Uterus (tissue), 4 donors: ENCODE data around the gene SRA1. TPM values are rescaled to one million over a fixed set of nuclear protein-coding genes. Genes with fewer than 3 reads are reported as not detected.

Experiments used
- DNase-seq, 2 donors: peaks; one replicate each; pipeline ENCODE4 v3.0.0-alpha.2; 2019 to 2020
- H3K27ac ChIP-seq, 2 donors: fragments of 200-600 bp; sonication (generic); 1 replicate in 1 of 2; 2 replicates in 1 of 2; pipeline ENCODE4 v1.5.1; 2016 to 2018
- H3K27me3 ChIP-seq, 2 donors: fragments of 200-600 bp; sonication (generic); one replicate each; pipeline ENCODE4 v1.5.1; 2018 to 2019; ENCODE audit warnings: control low read depth in 1 of 2
- H3K36me3 ChIP-seq, 2 donors: fragments of 200-600 bp; sonication (generic); one replicate each; pipeline ENCODE4 v1.5.1; 2019; ENCODE audit warnings: control low read depth in 1 of 2
- H3K4me1 ChIP-seq, 2 donors: fragments of 200-600 bp; sonication (generic); one replicate each; pipeline ENCODE4 v1.5.1; 2018 to 2019; ENCODE audit warnings: control low read depth in 1 of 2
- H3K4me3 ChIP-seq, 2 donors: fragments of 200-600 bp; sonication (generic); 1 replicate in 1 of 2; 2 replicates in 1 of 2; pipeline ENCODE4 v1.5.1; 2018 to 2019; ENCODE audit warnings: mild to moderate bottlenecking in 1 of 2
- H3K9me3 ChIP-seq, 2 donors: fragments of 200-600 bp; sonication (generic); one replicate each; pipeline ENCODE4 v1.5.1; 2019; ENCODE audit warnings: control low read depth in 1 of 2
- POLR2A ChIP-seq, 2 donors: fragments of 450-650 bp; IDR thresholded peaks; one replicate each; pipeline ENCODE4 v1.6.1; 2016; ENCODE audit warnings: antibody characterized with exemption in 2 of 2, mild to moderate bottlenecking in 1 of 2, moderate library complexity in 1 of 2
- intact Hi-C: fragments of 100-400 bp; cut with DNase I; formaldehyde crosslinking; loops from one replicate; pipeline ENCODE4 v1.15.1; 2023; ENCODE audit warnings: low total_unique reads
- total RNA-seq, 4 donors: library from RNA; depleted of rRNA in 3 of 4; stranded (reverse); fragments of >200 nt in 3 of 4; gene quantifications; one replicate each; pipeline versions ENCODE4 v1.1.0 to v1.2.4, GENCODE V29; 2014 to 2023
- TF ChIP-seq, protein P1 (sequence below), 4 experiments: fragments of 200-600 bp in 2 of 4; fragments of 450-650 bp in 2 of 4; sonication (generic) in 2 of 4; IDR thresholded peaks; one replicate each; pipeline ENCODE4 v1.5.1; 2016 to 2019; ENCODE audit warnings: antibody characterized with exemption in 4 of 4, mild to moderate bottlenecking in 2 of 4, moderate library complexity in 1 of 4
- donor health status: DM: yes; HTN: yes; CAD: no.

SRA1 gene
- total RNA-seq, 4 donors from 2014 or later: 2.6 to 32.6 (median 22.9) TPM

DNA sequence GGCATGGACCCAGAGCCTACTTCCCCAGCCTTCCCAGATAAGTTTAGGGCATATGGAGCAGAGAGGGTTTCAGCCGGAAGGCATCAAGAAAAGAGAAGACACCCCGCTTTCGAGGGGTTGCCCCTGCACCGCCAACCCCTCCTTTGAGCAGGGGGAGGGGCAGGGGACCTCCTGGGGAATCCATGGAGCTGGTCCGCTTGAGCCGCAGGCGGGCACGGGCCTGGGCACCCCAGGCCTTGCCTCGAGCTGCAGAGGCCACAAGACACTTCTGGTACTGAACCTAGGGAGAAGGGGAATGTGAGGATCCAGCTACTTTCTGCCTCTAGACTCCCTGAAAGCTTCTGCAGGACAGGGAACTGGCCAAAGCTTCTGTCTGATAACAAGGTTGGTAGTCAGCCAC is 1.3 kb upstream of the SRA1 start:
- no peak for DNase-seq
- TF ChIP-seq POLR2A (IDR thresholded peaks at IDR 0.05): no peak
- TF ChIP-seq, protein P1, sequence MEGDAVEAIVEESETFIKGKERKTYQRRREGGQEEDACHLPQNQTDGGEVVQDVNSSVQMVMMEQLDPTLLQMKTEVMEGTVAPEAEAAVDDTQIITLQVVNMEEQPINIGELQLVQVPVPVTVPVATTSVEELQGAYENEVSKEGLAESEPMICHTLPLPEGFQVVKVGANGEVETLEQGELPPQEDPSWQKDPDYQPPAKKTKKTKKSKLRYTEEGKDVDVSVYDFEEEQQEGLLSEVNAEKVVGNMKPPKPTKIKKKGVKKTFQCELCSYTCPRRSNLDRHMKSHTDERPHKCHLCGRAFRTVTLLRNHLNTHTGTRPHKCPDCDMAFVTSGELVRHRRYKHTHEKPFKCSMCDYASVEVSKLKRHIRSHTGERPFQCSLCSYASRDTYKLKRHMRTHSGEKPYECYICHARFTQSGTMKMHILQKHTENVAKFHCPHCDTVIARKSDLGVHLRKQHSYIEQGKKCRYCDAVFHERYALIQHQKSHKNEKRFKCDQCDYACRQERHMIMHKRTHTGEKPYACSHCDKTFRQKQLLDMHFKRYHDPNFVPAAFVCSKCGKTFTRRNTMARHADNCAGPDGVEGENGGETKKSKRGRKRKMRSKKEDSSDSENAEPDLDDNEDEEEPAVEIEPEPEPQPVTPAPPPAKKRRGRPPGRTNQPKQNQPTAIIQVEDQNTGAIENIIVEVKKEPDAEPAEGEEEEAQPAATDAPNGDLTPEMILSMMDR (IDR thresholded peaks at IDR 0.05): no peak
- Histone ChIP-seq H3K36me3 (no peaks in the 10 kb centered on the region), H3K4me1 (peaks cover 0 to 26% of the 10 kb centered on the region in 2 donors), H3K27ac (no peak overlapping the region), H3K27me3 (no peaks in the 10 kb centered on the region), H3K9me3 (no peaks in the 10 kb centered on the region), H3K4me3 (no peak overlapping the region)
- intact Hi-C loops: no loop called here

- intact Hi-C loops: no loop called here
- Histone ChIP-seq H3K4me1 (peaks cover 0 to 20% of the 10 kb centered on the region in 2 donors), H3K36me3 (no peaks in the 10 kb centered on the region), H3K9me3 (no peaks in the 10 kb centered on the region), H3K27me3 (no peaks in the 10 kb centered on the region), H3K4me3 (no peak overlapping the region), H3K27ac (peak overlapping the region; percentile 81 to 86)
- TF ChIP-seq POLR2A (IDR thresholded peaks at IDR 0.05): no peak
- TF ChIP-seq, protein P1 (IDR thresholded peaks at IDR 0.05): no peak
- DNase-seq: no peak
These were observed 692 bp upstream of the SRA1 start for GRCh38 chr5:140557965-140558364.

DNA sequence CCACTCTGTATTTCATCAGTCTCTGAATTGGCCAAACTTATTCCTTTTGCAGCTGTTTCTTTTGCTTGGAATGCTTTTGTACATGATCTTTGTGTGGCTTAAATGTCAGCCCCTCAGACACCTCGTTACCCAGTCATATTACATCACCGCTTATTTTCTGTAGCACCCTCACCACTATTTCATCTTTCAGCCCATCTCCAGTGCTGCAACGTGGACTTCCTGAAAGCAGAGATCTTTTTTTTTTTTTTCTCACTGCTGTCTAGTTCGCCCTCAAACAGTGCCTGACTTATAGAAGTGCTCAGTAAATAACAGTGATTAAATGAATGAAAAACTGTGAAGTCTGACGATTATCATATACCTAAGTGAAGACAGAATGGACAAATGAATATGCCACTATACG is 835 bp downstream of the SRA1 start:
- Histone ChIP-seq H3K27me3 (no peaks in the 10 kb centered on the region), H3K27ac (peak overlapping the region; percentile 81 to 86), H3K9me3 (no peaks in the 10 kb centered on the region), H3K36me3 (no peaks in the 10 kb centered on the region), H3K4me1 (peaks cover 0 to 19% of the 10 kb centered on the region in 2 donors), H3K4me3 (peak overlapping the region; percentile 78 to 85)
- intact Hi-C loops: no loop called here
- TF ChIP-seq POLR2A (IDR thresholded peaks at IDR 0.05): no peak
- TF ChIP-seq, protein P1 (IDR thresholded peaks at IDR 0.05): no peak
- DNase-seq: no peak

GRCh38 chr5:140555747-140556312 is 1.4 kb downstream of the SRA1 start:
- no peak for DNase-seq
- no peaks in the 10 kb centered on the region for H3K36me3 ChIP-seq
- no peaks in the 10 kb centered on the region for H3K9me3 ChIP-seq
- intact Hi-C loops: no loop called here
- H3K27ac ChIP-seq: peak overlapping the region in 1 of 2 donors; percentile 81
- H3K27me3 ChIP-seq: no peaks in the 10 kb centered on the region
- TF ChIP-seq, protein P1 (IDR thresholded peaks at IDR 0.05): no peak
- no peak for TF ChIP-seq POLR2A (IDR thresholded peaks at IDR 0.05)
- H3K4me1 ChIP-seq: peaks cover 0 to 19% of the 10 kb centered on the region in 2 donors
- no peak overlapping the region for H3K4me3 ChIP-seq

- no peak overlapping the region for H3K4me3 ChIP-seq
- H3K36me3 ChIP-seq: no peaks in the 10 kb centered on the region
- no peak for TF ChIP-seq POLR2A (IDR thresholded peaks at IDR 0.05)
- TF ChIP-seq, protein P1 (IDR thresholded peaks at IDR 0.05): no peak
- no peaks in the 10 kb centered on the region for H3K27me3 ChIP-seq
- no peak for DNase-seq
- H3K4me1 ChIP-seq: peaks cover 0 to 23% of the 10 kb centered on the region in 2 donors
- H3K27ac ChIP-seq: no peak overlapping the region
- intact Hi-C loops: no loop called here
- H3K9me3 ChIP-seq: no peaks in the 10 kb centered on the region
These were observed 2.8 kb downstream of the SRA1 start for GRCh38 chr5:140554454-140554853.
